Brain pericyte (primary cell): ENCODE measurements around the gene TNNT1.
A peak's percentile ranks its signal among the peaks of the same experiment; 100 is the strongest.

Source experiments
- DNase-seq: peaks from one replicate; pipeline ENCODE4 v3.0.0-alpha.2; 2012; ENCODE audit warnings: low read depth, low spot score

The TNNT1 gene

DNA sequence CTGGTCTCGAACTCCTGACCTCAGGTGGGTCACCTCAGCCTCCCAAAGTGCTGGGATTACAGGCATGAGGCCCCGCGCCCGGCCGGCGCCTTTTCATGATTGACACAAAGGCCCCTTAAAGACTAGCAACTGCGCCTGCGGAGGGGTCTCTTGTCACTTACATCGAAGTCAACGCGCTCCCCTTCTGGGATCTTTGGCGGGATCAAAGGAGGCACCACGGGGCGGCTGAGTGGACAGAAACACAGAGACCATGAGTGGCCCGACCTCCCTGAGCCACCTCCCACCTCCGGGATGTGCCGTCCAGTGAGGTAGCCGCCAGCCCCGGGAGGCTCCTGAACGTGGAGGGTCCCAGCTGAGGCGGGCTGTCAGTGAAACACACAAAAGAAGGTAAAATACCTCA, 7.3 kb downstream of the TNNT1 start:
- DNase-seq, result no peak

DNA sequence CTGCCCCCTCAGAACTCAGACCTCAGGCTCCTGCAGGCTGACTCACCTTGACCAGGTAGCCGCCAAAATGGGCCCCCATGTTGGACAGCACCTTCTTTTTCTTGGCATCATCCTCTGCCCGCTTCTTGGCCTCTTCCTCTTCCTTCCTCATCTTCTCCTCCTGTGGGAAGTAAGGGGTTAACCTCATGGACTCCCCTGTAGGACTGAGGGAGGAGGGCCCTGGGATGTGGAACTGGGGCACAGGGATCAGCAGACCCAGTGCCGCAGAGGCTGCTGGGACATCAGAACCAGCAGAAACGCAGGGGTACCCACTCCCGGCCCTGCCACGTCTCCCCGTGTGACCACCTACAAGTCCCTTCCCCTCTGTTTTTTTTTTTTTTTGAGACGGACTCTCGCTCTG, 11.1 kb downstream of the TNNT1 start:
- no peak for DNase-seq

DNA sequence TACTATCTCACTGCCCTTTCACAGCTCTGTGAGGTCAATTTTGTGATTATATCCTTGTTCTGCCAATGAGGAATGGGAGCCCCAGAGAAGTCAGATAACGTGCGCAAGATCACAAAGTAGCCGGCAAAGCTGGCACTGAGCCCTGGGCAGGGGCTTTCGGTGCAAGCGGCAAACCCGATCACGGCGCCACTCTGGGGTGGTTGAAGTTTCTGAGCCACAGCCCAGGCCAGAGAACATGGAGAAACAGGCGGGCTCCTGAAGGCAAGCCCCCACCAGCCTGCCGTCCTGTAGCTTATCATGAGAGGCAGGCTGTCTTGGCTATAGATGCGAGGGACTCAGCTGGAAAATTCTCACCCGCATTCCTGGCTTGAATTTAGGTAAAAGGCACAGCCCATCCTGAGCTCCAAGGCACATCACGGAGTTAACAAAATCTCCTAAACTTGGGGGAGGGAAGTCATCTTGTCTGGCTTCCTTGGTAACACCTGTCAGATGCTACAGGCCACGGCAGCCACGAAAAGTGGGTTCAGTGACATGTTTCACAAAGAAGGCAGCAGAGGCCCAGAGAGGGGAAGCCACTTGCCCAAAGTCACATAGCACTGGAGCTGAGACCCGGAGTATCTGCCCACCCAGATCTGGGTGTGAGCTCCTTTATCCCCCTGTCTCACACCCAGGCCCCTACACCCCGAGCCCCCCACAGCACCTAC, 12.5 kb downstream of the TNNT1 start:
- DNase-seq, result no peak

DNA sequence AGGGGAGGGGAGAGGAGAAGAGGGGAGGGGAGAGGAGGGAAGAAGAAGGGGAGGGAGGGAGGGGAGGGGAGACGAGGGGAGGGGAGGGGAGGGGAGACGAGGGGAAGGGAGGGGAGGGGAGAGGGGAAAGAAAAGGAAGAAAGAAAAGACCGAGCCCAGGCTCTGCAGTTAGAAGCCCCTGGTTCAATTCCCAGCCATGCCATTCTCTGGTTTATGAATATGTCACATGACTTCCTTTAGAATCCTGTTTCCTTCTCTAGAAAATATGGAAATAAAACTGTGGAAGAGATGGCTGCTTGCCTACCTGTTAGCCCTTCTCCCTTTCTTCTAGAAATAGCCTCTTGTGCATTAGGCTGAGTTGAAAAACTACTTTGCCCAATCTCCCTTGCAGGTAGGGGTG, 14.3 kb downstream of the TNNT1 start:
- no peak for DNase-seq

DNA sequence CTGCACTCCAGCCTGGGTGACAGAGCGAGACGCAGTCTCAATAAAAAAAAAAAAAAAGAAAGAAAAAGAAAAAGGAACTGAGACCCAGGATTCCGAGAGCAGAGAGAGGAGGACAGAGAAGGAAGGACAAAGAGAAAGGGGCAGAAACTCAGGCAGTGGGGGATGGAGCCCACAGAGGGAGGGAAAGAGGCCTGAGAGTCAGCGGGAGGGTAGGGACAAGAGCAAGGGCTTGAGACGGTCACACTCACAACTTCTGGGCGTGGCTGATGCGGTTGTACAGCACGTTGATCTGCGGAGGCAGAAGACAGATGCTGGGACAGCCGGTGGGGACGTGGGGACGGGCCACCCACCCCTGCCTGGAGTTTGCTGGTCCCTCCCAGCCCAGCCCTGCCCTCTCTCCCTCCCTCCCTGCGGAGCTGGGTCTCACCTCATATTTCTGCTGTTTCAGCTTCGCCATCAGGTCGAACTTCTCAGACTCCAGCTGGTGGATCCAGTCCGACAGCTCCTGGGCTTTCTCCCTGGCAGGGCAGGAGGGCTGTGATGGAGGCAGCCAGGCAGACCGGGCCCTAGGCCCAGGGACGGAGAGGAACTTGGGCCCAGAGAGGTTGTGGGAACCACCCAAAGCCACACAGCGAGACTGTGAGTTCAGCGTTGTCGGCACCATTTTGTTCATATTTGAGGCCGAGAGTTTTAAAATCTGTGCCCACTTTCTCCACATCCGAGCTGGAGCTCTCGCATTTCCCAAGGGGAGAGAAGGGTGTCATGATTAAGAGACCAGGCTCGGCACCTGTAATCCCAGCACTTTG, 15.2 kb downstream of the TNNT1 start:
- no peak for DNase-seq

DNA sequence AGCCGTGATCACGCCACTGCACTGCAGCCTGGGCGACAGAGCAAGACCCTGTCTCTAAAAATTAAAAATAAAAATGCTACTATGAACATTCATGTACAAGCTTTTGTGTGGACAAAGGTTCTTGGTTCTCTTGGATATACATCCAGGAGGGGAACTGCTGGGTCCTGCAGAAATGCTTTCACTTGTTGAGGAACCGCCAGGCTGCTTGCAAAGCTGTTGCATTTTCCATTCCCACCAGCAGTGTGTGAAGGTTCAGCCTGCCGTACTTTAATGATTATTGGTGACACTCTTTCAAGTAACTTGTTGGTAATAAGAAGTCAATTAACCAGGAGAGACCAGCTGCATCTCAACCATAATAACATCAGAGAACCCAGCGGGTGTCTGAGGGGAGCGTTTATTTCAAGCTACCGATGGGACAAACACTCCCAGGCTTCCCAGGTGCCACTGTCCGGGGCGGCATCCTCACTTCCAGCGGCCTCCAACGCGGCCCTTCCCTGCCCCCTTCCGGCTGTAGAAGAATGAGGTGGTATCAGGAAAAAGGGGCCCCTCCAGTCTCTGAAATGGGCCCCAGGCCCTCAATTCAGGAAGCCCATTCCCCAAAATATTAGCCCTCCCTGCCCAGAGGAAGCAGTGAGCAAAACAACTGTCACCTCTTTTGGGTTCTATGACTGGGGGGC, 16.4 kb downstream of the TNNT1 start:
- DNase-seq, result no peak

DNA sequence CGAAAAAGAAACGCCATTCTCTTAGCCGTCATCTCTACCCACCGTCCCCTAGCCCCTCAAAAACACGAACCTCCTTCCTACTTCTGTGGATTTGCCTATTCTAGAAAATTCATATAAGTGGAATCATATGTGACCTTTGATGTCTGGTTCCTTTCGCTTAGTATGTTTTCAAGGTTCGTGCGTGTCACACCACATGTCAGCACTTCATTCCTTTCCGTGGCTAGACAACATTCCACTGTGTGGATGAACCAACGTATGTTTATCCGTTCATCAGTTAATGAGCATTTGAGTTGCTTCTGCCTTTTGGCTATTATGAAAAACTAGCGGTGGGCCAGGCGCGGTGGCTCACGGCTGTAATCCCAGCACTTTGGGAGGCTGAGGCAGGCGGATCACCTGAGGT, 17.6 kb downstream of the TNNT1 start:
- DNase-seq, result no peak

DNA sequence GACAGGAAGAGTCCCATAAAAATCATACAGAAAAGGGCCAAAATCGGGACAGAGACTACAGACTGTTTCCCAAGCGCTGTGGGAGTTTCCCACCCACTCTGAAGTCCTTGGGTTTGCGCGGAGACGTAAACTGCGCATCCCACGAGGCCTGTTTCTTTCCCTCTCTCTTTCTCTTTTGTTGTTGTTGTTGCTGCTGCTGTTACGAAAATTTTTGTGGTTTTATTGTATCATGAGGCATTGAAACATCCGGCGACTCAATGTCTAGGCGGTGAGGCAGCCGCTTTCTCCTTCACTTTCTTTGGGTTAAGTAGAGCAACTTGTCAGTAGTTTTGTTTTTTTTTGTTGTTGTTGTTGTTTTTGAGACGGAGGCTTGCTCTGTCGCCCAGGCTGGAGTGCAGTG, 30.0 kb downstream of the TNNT1 start:
- no peak for DNase-seq

DNA sequence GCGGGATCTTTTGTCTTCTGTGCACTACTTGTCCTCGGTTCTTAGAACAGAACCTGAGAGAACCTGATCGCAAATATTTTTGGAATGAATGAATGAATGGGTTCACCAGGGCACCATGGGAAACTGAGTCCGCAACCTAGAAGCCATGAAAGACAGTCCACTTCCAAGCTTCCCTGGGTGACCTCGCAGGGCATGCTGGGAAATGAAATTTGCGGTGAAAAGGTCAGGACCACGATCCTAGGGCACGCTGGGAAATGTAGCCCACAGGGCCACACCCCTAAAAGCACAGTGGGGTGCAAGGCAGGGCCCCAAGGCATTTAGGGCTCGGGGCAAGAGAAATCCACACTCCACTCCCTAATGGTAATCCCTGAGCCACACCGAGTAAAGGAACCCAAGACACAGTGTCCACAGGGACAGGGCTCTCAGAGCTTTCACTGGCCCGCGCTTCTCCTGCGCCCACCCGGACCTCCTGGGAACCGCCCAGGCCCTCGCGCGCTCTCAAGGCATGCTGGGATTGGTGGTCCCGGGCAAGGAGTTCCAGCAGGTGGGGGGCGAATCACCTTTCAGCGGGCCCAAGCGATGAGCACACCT, 30.5 kb downstream of the TNNT1 start:
- no peak for DNase-seq

DNA sequence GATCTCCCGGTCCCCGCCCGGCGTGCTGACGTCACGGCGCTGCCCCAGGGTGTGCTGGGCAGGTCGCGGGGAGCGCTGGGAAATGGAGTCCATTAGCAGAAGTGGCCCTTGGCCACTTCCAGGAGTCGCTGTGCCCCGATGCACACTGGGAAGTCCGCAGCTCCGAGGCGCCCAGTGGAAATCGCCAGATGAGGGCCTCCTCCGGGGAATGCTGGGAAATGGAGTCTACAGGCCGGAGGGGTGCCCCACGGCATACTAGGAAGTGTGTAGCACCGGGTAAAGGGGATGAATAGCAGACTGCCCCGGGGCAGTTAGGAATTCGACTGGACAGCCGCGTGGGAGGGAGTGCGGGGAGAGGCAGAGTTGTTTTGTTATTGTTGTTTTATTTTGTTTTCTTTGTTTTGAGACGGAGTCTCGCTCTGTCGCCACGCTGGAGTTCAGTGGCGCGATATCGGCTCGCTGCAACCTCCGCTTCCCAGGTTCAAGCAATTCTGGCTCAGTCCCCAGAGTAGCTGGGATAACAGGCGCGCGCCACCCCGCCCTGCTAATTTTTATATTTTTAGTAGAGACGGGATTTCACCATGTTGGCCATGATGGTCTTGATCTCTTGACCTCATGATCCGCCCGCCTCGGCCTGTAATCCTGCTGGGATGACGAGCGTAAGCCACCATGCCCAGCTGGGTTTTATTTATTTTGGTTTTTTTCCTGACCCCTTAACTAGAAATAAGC, 31.2 kb downstream of the TNNT1 start:
- peak; percentile 92 for DNase-seq

DNA sequence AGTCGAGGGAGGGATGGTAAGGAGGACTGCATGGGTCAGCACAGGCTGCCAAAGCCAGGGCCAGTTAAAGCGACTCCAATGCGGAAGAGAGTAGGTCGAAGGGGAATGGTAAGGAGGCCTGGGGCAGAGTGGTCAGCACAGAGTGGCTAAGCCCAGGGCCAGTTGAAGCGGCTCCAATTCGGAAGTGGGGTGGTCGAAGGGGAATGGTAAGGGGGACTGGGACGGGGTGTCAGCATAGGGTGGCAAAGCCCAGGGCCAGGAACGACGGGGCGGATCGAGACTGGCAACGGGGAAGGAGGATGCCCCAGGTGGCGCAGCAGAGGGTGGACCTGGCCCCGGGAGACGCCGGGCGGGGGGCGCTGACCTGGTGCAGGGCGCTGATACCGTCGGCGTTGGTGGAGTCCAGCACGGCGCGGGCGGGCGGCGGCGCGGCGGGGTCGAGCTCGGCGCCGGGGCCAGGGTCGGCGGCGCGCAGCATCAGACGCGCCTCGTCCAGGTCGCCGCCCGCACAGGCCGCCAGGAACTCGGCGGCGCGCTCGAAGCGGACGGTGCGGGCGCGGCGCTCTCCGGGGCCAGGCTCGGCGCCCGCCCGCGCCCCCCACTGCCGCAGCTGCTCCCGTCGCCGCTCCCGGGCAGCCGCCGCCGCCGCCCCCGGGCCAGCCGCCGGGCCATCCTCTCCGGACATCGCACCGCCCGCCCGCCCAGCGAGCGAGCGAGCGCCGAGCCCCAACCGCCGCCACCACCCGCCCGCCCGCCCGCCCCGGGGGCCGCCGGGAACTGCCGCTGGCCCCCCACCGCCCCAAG, 31.9 kb downstream of the TNNT1 start, which contains the start of gene PPP1R12C:
TSS of gene PPP1R12C (minus strand) at position 779 of the 804 bp plus-strand sequence. CDS start at position 685, 94 bp downstream.
- no peak for DNase-seq

DNA sequence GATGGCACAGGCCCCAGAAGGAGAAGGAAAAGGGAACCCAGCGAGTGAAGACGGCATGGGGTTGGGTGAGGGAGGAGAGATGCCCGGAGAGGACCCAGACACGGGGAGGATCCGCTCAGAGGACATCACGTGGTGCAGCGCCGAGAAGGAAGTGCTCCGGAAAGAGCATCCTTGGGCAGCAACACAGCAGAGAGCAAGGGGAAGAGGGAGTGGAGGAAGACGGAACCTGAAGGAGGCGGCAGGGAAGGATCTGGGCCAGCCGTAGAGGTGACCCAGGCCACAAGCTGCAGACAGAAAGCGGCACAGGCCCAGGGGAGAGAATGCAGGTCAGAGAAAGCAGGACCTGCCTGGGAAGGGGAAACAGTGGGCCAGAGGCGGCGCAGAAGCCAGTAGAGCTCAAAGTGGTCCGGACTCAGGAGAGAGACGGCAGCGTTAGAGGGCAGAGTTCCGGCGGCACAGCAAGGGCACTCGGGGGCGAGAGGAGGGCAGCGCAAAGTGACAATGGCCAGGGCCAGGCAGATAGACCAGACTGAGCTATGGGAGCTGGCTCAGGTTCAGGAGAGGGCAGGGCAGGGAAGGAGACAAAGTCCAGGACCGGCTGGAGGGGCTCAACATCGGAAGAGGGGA, 32.7 kb downstream of the TNNT1 start:
- DNase-seq, result no peak

DNA sequence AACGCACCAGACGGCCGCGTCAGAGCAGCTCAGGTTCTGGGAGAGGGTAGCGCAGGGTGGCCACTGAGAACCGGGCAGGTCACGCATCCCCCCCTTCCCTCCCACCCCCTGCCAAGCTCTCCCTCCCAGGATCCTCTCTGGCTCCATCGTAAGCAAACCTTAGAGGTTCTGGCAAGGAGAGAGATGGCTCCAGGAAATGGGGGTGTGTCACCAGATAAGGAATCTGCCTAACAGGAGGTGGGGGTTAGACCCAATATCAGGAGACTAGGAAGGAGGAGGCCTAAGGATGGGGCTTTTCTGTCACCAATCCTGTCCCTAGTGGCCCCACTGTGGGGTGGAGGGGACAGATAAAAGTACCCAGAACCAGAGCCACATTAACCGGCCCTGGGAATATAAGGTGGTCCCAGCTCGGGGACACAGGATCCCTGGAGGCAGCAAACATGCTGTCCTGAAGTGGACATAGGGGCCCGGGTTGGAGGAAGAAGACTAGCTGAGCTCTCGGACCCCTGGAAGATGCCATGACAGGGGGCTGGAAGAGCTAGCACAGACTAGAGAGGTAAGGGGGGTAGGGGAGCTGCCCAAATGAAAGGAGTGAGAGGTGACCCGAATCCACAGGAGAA, 33.5 kb downstream of the TNNT1 start:
- no peak for DNase-seq

DNA sequence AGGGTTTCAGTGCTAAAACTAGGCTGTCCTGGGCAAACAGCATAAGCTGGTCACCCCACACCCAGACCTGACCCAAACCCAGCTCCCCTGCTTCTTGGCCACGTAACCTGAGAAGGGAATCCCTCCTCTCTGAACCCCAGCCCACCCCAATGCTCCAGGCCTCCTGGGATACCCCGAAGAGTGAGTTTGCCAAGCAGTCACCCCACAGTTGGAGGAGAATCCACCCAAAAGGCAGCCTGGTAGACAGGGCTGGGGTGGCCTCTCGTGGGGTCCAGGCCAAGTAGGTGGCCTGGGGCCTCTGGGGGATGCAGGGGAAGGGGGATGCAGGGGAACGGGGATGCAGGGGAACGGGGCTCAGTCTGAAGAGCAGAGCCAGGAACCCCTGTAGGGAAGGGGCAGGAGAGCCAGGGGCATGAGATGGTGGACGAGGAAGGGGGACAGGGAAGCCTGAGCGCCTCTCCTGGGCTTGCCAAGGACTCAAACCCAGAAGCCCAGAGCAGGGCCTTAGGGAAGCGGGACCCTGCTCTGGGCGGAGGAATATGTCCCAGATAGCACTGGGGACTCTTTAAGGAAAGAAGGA, 34.4 kb downstream of the TNNT1 start:
- DNase-seq, result no peak

DNA sequence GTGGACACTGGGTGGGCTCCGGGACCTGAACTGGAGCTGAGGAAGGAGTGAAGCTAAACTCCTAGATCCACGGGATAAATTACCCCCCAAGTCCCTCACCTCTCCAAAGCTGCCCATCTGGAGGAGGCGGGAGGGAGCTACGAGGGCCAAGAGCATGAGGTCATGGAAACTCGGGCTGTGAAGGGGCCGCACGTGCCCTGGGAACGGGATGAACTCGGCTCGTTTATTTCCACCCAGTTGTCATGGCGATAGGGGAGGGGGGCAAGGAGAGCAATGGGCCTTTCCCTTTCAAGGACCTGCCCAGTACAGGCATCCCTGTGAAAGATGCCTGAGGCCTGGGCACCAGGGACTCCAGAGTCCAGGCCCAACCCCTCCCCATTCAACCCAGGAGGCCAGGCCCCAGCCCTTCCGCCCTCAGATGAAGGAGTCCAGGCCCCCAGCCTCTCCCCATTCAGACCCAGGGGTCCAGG, 35.4 kb downstream of the TNNT1 start:
- peak; percentile 69 for DNase-seq

DNA sequence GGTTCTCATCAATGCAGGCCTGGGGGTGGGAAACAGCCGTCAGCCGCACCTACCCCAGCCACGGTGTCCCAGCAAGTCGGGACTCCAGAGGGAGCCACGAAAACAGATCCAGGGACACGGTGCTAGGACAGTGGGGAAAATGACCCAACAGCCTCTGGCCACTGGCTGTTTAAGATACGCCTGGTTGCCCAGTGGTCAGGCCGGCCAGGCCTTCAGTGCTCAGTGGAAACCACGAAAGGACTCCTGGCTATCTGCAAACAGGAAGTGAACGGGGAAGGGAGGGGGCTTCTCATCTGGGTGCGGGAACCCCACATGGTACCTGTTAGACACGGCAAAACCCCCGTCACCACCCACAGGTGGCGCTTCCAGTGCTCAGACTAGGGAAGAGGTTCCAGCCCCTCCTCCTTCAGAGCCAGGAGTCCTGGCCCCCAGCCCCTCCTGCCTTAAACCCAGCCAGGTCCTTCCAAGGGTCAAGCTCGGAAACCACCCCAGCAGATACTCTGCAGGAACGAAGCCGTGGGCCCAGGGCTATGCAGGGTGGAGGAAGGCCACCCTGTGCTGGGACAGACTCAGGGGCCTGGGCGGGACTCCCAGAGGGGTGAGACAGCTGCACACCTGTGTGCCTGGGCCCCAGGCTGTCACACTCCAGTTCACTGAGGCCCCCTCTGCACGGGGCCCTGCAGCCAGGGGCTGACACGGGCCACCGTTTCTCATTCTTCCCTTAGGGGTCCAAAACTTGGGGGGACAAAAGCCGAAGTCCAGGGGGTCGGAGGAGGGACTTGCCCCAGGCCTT, 36.0 kb downstream of the TNNT1 start:
- no peak for DNase-seq

DNA sequence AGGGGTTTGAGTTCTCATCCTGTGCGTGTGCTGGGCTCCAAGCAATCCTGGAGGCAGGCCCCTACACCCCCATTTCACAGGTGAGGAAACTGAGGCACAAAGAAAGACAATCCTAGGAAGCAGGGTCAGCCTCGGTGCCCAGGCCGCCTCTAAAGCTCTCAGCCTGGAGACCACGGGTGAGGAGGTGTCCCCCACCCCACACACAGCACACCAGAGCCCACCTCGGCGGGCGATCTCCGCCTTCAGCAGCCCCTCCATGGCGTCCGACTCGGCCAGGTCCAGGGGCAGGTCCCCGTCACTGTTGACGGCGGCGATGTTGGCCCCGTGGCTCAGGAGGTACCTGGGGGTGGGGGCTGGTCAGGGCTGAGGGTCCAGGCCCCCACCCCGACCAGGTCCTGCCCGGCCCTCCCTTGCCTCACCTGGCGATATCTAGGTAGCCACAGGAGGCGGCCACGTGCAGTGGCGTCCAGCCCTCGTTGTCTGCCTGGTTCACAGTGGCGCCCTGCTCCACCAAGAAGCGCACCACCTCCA, 36.7 kb downstream of the TNNT1 start:
- DNase-seq, result no peak

DNA sequence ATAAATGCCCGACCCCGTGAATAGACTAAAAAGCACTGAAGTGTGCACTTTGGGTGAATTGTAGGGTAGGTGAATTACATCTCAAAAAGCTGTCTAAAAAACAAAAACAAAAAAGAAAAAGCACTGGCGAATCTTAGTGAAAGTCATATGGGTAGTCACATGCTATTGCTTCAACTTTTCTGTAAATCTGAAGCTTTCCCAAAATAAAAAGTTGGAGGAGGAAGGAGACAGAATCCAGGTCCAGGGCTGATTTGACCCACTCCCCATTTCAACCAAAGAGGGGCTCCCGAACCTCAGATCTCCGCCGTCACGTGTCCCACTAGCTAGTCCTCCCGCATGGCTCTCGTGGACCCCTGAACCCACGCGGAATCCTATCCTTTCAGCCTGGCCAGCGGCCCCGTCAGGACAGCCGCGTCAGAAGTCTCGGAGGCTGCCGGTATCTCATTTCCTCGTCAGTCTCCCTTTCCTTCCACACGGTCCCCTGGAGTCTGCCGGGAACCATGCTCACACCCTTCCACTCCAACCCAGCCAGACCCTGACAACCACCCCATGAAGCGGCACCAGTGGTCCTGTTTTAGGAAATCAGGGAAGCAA, 37.7 kb downstream of the TNNT1 start:
- no peak for DNase-seq
